Umbilical cord (tissue), 2 donors: ENCODE data around the gene TET3. TPM values are rescaled to one million over a fixed set of nuclear protein-coding genes. Genes with fewer than 3 reads are reported as not detected.
"Not testable (repeated sequence)": the region's sequence is repeated elsewhere in the genome, so short reads cannot be mapped to it uniquely, and the experiment has no call there.

ENCODE experiments used
- DNase-seq: peaks from one replicate; pipeline ENCODE4 v3.0.0-alpha.2; 2015; ENCODE audit warnings: low spot score
- total RNA-seq: library from RNA; depleted of rRNA; stranded (reverse); fragments of >200 nt; gene quantifications from one replicate; pipeline ENCODE4 v1.2.3, GENCODE V29; 2014; ENCODE audit warnings: low replicate concordance; ENCODE audit not compliant: insufficient read depth

Gene TET3
- total RNA-seq: 5.1 TPM

- peak; percentile 25 for DNase-seq
These were observed at the start of gene TET3 for GRCh38 chr2:73984203-73984921. TET3 (plus strand) TSS chr2:73984910; CDS start chr2:73986404, 1,494 bp downstream.

GRCh38 chr2:73935641-73936040 lies 49.1 kb upstream of the TET3 start:
- DNase-seq: no peak

GRCh38 chr2:73937103-73937885 lies 47.4 kb upstream of the TET3 start:
- no peak for DNase-seq

- no peak for DNase-seq
These were observed 46.8 kb upstream of the TET3 start for GRCh38 chr2:73937899-73938298.

GRCh38 chr2:73938718-73939352 lies 45.9 kb upstream of the TET3 start:
- no peak for DNase-seq

GRCh38 chr2:73939419-73939818 lies 45.3 kb upstream of the TET3 start:
- no peak for DNase-seq

GRCh38 chr2:73940066-73940465 lies 44.6 kb upstream of the TET3 start:
- DNase-seq: not testable (repeated sequence)

- no peak for DNase-seq
These were observed 42.0 kb upstream of the TET3 start for GRCh38 chr2:73942664-73943063.

GRCh38 chr2:73944714-73945113 lies 40.0 kb upstream of the TET3 start:
- no peak for DNase-seq

GRCh38 chr2:73946215-73946614 lies 38.5 kb upstream of the TET3 start:
- no peak for DNase-seq

GRCh38 chr2:73946666-73947065 lies 38.0 kb upstream of the TET3 start:
- DNase-seq: no peak

- no peak for DNase-seq
These were observed 37.2 kb upstream of the TET3 start for GRCh38 chr2:73947412-73948018.

- DNase-seq: no peak
These were observed 34.9 kb upstream of the TET3 start for GRCh38 chr2:73949802-73950201.

GRCh38 chr2:73952499-73953446 lies 31.9 kb upstream of the TET3 start:
- peak; percentile 44 for DNase-seq

GRCh38 chr2:73956218-73956865 lies 28.4 kb upstream of the TET3 start:
- no peak for DNase-seq

GRCh38 chr2:73961274-73961673 lies 23.4 kb upstream of the TET3 start:
- DNase-seq: no peak

GRCh38 chr2:73961823-73962615 lies 22.7 kb upstream of the TET3 start:
- no peak for DNase-seq

GRCh38 chr2:73962798-73963197 lies 21.9 kb upstream of the TET3 start:
- no peak for DNase-seq

- no peak for DNase-seq
These were observed 21.2 kb upstream of the TET3 start for GRCh38 chr2:73963385-73964120.
